K562 (cell line): ENCODE measurements around the gene ARPP21. TPM values are rescaled to one million over a fixed set of nuclear protein-coding genes. Genes with fewer than 3 reads are reported as not detected.

Experiments
- ATAC-seq: fragments of 200-7000 bp; cut with Tn5 transposase; 3 replicates; pipeline ENCODE4 v1.9.1; 2020; ENCODE audit warnings: moderate library complexity
- BruUV-seq: library from RNA; stranded (reverse); fragments of 400-500 nt; replicated peaks from 2 replicates; lab custom pipeline; 2021; lab: Mats Ljungman, UMichigan
- CTCF ChIA-PET: fragments of 300-600 bp; formaldehyde crosslinking; extraction: SDS; loops from one replicate; lab custom pipeline; 2021; ENCODE audit warnings: low intra/inter-chr PET ratio; lab: Yijun Ruan, JAX
- POLR2A ChIA-PET: fragments of 300-600, 350-650 bp; sonication (Branson Sonifier 250); formaldehyde crosslinking; extraction: SDS; loops from one replicate; lab custom pipeline; 2021; ENCODE audit warnings: antibody characterized with exemption, inconsistent platforms; lab: Yijun Ruan, JAX
- DNase-seq, 4 experiments: peaks; one replicate each; pipeline versions ENCODE4 v3.0.0 to v3.0.0-alpha.2; 2011 to 2018; ENCODE audit warnings: low spot score in 3 of 4, mixed read lengths in 3 of 4; ENCODE audit errors: extremely low read depth in 1 of 4
- FAIRE-seq: peaks from 2 replicates; lab custom pipeline; 2011; peaks lifted over from hg19 to GRCh38; lab: Jason Lieb, UNC
- H2AFZ ChIP-seq: 2 replicates; pipeline ENCODE4 v1.6.0; 2011; ENCODE audit warnings: low read depth, low read length, control low read depth, inconsistent platforms
- H3K27ac ChIP-seq: fragments of 200-600 bp; 3 replicates; pipeline ENCODE4 v1.8.0; 2011; ENCODE audit warnings: low read depth, mild to moderate bottlenecking, control low read depth, inconsistent platforms, low read length, moderate library complexity, mixed read lengths; ENCODE audit errors: extremely low read depth
- H3K27me3 ChIP-seq, 2 experiments: fragments of 300-600 bp in 1 of 2; 2 replicates in 1 of 2; 3 replicates in 1 of 2; pipeline versions ENCODE4 v1.6.0 to v1.8.0; 2011; ENCODE audit warnings: inconsistent platforms in 2 of 2, low read length in 2 of 2, mild to moderate bottlenecking in 1 of 2, mixed read lengths in 1 of 2, moderate library complexity in 1 of 2; ENCODE audit not compliant: control insufficient read depth in 2 of 2, insufficient read depth in 2 of 2
- H3K36me3 ChIP-seq: fragments of 300-600 bp; 3 replicates; pipeline ENCODE4 v1.8.0; 2011; ENCODE audit warnings: mild to moderate bottlenecking, low read length, inconsistent platforms; ENCODE audit not compliant: control insufficient read depth, insufficient read depth
- H3K4me1 ChIP-seq, 2 experiments: fragments of 200-600 bp in 1 of 2; replicated peaks in 1 of 2; 2 replicates in 1 of 2; 3 replicates in 1 of 2; pipeline versions ENCODE4 v1.5.1 to v1.8.0; 2011; ENCODE audit warnings: inconsistent platforms in 2 of 2, low read length in 2 of 2, mild to moderate bottlenecking in 1 of 2, mixed read lengths in 1 of 2, moderate library complexity in 1 of 2; ENCODE audit not compliant: control insufficient read depth in 2 of 2, insufficient read depth in 2 of 2
- H3K4me2 ChIP-seq: 2 replicates; pipeline ENCODE4 v1.6.1; 2011; ENCODE audit warnings: low read length, control low read depth, inconsistent platforms, mixed read lengths; ENCODE audit not compliant: insufficient read depth
- H3K4me3 ChIP-seq: fragments of 200-600 bp; sonication (generic), shearing (Covaris generic); 2 replicates; pipeline ENCODE4 v1.5.1; 2016; ENCODE audit warnings: control low read depth, inconsistent platforms
- H3K79me2 ChIP-seq: fragments of 200-600 bp; 3 replicates; pipeline ENCODE4 v1.8.0; 2011; ENCODE audit warnings: low read length, inconsistent platforms; ENCODE audit not compliant: control insufficient read depth, insufficient read depth
- H3K9ac ChIP-seq, 2 experiments: 2 replicates each; pipeline versions ENCODE4 v1.6.0 to v1.6.1; 2011; ENCODE audit warnings: low read depth in 2 of 2, low read length in 2 of 2, control low read depth in 1 of 2, inconsistent platforms in 1 of 2, mild to moderate bottlenecking in 1 of 2, mixed read lengths in 1 of 2; ENCODE audit not compliant: insufficient read depth in 1 of 2
- H3K9me1 ChIP-seq: one replicate; pipeline ENCODE4 v1.6.0; 2011; ENCODE audit warnings: inconsistent platforms, mild to moderate bottlenecking, low read length, moderate library complexity; ENCODE audit not compliant: control insufficient read depth, insufficient read depth
- H3K9me3 ChIP-seq: replicated peaks from 2 replicates; pipeline ENCODE4 v1.5.1; 2011; ENCODE audit warnings: low read depth, low read length, inconsistent platforms; ENCODE audit not compliant: control insufficient read depth, insufficient read depth
- H4K20me1 ChIP-seq: replicated peaks from 2 replicates; pipeline ENCODE4 v1.6.1; 2011; ENCODE audit warnings: low read length, inconsistent platforms, mixed read lengths; ENCODE audit not compliant: control insufficient read depth, insufficient read depth
- CSDE1 ChIP-seq, 2 experiments: fragments of 450-650 bp; IDR thresholded peaks; 2 replicates each; pipeline ENCODE4 v1.6.1; 2016; ENCODE audit warnings: mild to moderate bottlenecking in 1 of 2
- EHMT2 ChIP-seq: fragments of 450-650 bp; IDR thresholded peaks from 2 replicates; pipeline ENCODE4 v1.6.1; 2018; ENCODE audit warnings: antibody characterized with exemption
- EWSR1 ChIP-seq: fragments of 450-650 bp; IDR thresholded peaks from 2 replicates; pipeline ENCODE4 v1.6.1; 2018; ENCODE audit warnings: borderline replicate concordance, mild to moderate bottlenecking, low read depth, moderate library complexity; ENCODE audit not compliant: partially characterized antibody
- HMG20B ChIP-seq: fragments of 250-450 bp; sonication (Bioruptor Pico); IDR thresholded peaks from 2 replicates; pipeline ENCODE4 v1.5.0; 2021; ENCODE audit warnings: mild to moderate bottlenecking
- TGIF2 ChIP-seq: sonication (generic); formaldehyde crosslinking; IDR thresholded peaks from 2 replicates; pipeline ENCODE4 v1.8.1; 2022; ENCODE audit warnings: mild to moderate bottlenecking, missing genetic modification reagents, moderate library complexity
- ZNF12 ChIP-seq: sonication (generic); formaldehyde crosslinking; IDR thresholded peaks from 2 replicates; pipeline ENCODE4 v1.4.0; 2020; ENCODE audit warnings: mild to moderate bottlenecking, missing genetic modification reagents
- WGBS: fragments of 100-300 bp; shearing (Covaris generic); methylation state at CpG from one replicate; pipeline ENCODE4 v1.1.6; 2016; ENCODE audit warnings: low coverage, mixed read lengths; ENCODE audit not compliant: insufficient coverage; ENCODE audit errors: missing lambda C conversion rate; 5-methylcytosine and 5-hydroxymethylcytosine counted together
- in situ Hi-C: fragments of 300-500 bp; cut with MboI; formaldehyde crosslinking; loops from 4 replicates; pipeline ENCODE4 v1.15.0; 2018; ENCODE audit warnings: inconsistent platforms, mixed read lengths
- intact Hi-C: fragments of 100-400 bp; cut with micrococcal nuclease; formaldehyde crosslinking; loops from 2 replicates; pipeline ENCODE4 v1.14.2; 2022
- polyA plus RNA-seq, 8 experiments: library from polyadenylated mRNA; depleted of rRNA in 4 of 8; stranded (reverse) in 5 of 8; unstranded in 3 of 8; fragments of >200 nt; fragmentation: Nextera tagmentation in 2 of 8; fragmentation: Illumina TruSeq in 1 of 8; extraction: Ambion mirVana in 2 of 8; extraction: Trizol in 1 of 8; gene quantifications; 2 replicates each; pipeline versions ENCODE4 v1.2.1 to v1.2.3, GENCODE V29; 2011 to 2014; ENCODE audit warnings: inconsistent platforms in 1 of 8, missing spikeins in 1 of 8
- total RNA-seq, 7 experiments: library from RNA; depleted of rRNA in 6 of 7; stranded (reverse); fragments of >200 nt in 6 of 7; fragmentation: Illumina TruSeq in 2 of 7; extraction: Trizol in 2 of 7; gene quantifications; 2 replicates each; pipeline versions ENCODE4 v1.2.1 to v1.2.3, GENCODE V29; 2011 to 2021; ENCODE audit warnings: low replicate concordance in 1 of 7

The ARPP21 gene
- total and polyA plus RNA-seq, 9 of the 15 experiments (the other 6 are each of a cell fraction or from before 2014, with no cell fraction given): not detected

GRCh38 chr3:35678643-35679161, 39.4 kb downstream of the ARPP21 start:
- Histone ChIP-seq H3K27ac (no peak overlapping the region), H3K79me2 (no peaks in the 10 kb centered on the region), H3K36me3 (no peaks in the 10 kb centered on the region), H3K27me3 (no peaks in the 10 kb centered on the region), H3K4me1 (no peaks in the 10 kb centered on the region), H3K9ac (no peak overlapping the region), H3K9me1 (no peaks in the 10 kb centered on the region), H4K20me1 (no peaks in the 10 kb centered on the region), H3K4me2 (no peak overlapping the region), H3K4me3 (no peak overlapping the region), H3K9me3 (no peaks in the 10 kb centered on the region; the same call in 1 of the 2 replicates), H2AFZ (no peak overlapping the region)
- ChIA-PET CTCF (no interaction called here), POLR2A (no interaction called here)
- FAIRE-seq: no peak
- intact Hi-C loops: no loop called here
- BruUV-seq: no TSS peak
- in situ Hi-C loops: no loop called here
- no peak for TF ChIP-seq EWSR1
- no peak for TF ChIP-seq CSDE1 (IDR thresholded peaks at IDR 0.05)
- no peak for TF ChIP-seq ZNF12 (CRISPR knock-in tag)
- TF ChIP-seq HMG20B: no peak
- TF ChIP-seq EHMT2: no peak
- no peak for TF ChIP-seq TGIF2 (CRISPR knock-in tag)
- DNase-seq: no peak
- under 1% methylated on average over 7 of the region's 7 CpGs for WGBS
- ATAC-seq: no peak
